IMR-90 (cell line): Measurements from ENCODE around the gene KIF1A.

Experiments used
- CTCF ChIP-seq: conservative IDR thresholded peaks from 2 replicates; pipeline ENCODE4 v1.5.1; 2012; ENCODE audit warnings: mild to moderate bottlenecking, low read depth, low read length, improper control_type of control experiment
- SMC3 ChIP-seq: fragments of 150-350 bp; IDR thresholded peaks from 2 replicates; pipeline ENCODE4 v1.6.1; 2016; ENCODE audit warnings: low read depth, mild to moderate bottlenecking, antibody characterized with exemption, low read length, moderate library complexity

GRCh38 chr2:240782886-240783818 lies 36.9 kb downstream of the KIF1A start:
- TF ChIP-seq CTCF: no peak
- TF ChIP-seq SMC3: no peak
